GM12864 (cell line): ENCODE measurements around the gene NSUN3.

Experiments used
- DNase-seq: peaks from one replicate; pipeline ENCODE4 v3.0.0-alpha.2; 2011; ENCODE audit warnings: low read depth
- H3K4me3 ChIP-seq: 2 replicates; pipeline ENCODE4 v1.5.1; 2011; ENCODE audit warnings: mild to moderate bottlenecking, low read depth, low read length, control low read depth
- TF ChIP-seq, protein P1 (sequence below): IDR thresholded peaks from 2 replicates; pipeline ENCODE4 v1.5.1; 2011; ENCODE audit warnings: low read depth, mild to moderate bottlenecking, moderate library complexity, low read length, control low read depth, inconsistent platforms; ENCODE audit errors: missing control alignments

Gene NSUN3

DNA sequence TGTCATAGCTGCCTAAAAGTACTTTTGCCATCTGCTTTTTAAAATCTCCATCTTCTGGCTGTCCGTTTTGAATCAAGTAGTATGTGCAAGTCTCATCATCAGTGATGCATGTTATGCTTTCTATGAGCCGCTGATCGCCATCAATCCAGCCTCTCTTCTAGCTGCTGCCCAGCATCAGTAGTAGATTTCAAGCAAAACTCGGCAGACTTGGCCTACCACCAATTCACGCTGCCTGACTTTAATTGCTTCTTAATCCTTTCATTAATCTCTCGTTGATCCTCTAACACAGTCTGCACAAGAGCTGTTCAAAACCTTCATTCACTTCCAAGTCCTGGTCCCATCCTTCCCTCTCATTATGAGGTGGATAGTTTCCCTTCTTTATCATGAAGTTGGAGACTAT is 104.9 kb downstream of the NSUN3 start:
- no peak for DNase-seq
- TF ChIP-seq, protein P1, sequence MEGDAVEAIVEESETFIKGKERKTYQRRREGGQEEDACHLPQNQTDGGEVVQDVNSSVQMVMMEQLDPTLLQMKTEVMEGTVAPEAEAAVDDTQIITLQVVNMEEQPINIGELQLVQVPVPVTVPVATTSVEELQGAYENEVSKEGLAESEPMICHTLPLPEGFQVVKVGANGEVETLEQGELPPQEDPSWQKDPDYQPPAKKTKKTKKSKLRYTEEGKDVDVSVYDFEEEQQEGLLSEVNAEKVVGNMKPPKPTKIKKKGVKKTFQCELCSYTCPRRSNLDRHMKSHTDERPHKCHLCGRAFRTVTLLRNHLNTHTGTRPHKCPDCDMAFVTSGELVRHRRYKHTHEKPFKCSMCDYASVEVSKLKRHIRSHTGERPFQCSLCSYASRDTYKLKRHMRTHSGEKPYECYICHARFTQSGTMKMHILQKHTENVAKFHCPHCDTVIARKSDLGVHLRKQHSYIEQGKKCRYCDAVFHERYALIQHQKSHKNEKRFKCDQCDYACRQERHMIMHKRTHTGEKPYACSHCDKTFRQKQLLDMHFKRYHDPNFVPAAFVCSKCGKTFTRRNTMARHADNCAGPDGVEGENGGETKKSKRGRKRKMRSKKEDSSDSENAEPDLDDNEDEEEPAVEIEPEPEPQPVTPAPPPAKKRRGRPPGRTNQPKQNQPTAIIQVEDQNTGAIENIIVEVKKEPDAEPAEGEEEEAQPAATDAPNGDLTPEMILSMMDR, result no peak
- H3K4me3 ChIP-seq, result no peak overlapping the region

GRCh38 chr3:94171954-94172353 is 109.1 kb downstream of the NSUN3 start:
- no peak overlapping the region for H3K4me3 ChIP-seq
- TF ChIP-seq, protein P1, result no peak
- no peak for DNase-seq

GRCh38 chr3:94172695-94173310 is 109.9 kb downstream of the NSUN3 start:
- H3K4me3 ChIP-seq, result no peak overlapping the region
- TF ChIP-seq, protein P1, result no peak
- no peak for DNase-seq

- H3K4me3 ChIP-seq, result no peak overlapping the region
- TF ChIP-seq, protein P1, result no peak
Measured at GRCh38 chr3:94173673-94174434, 111.0 kb downstream of the NSUN3 start.

DNA sequence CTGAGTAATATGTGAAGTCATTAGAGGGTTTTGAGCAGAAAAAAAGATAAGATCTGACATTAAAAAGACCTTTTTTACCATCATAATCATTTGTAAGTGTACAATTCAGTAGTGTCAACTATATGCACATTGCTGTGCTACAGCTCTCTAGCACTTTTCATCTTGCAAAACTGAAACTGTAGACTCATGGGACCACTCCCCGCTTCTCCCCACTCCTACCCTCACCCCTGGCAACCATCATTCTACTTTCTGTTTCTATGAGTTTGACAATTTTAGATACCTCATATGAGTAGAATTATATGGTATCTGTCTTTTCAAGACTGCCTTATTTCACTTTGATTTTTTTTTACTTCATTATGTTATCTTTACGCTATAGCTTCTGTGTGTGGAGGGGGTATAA is 112.8 kb downstream of the NSUN3 start:
- no peak overlapping the region for H3K4me3 ChIP-seq
- no peak for DNase-seq
- TF ChIP-seq, protein P1, result no peak

More at GRCh38 chr3:94173673-94174434, 111.0 kb downstream of the NSUN3 start:
- no peak for DNase-seq

DNA sequence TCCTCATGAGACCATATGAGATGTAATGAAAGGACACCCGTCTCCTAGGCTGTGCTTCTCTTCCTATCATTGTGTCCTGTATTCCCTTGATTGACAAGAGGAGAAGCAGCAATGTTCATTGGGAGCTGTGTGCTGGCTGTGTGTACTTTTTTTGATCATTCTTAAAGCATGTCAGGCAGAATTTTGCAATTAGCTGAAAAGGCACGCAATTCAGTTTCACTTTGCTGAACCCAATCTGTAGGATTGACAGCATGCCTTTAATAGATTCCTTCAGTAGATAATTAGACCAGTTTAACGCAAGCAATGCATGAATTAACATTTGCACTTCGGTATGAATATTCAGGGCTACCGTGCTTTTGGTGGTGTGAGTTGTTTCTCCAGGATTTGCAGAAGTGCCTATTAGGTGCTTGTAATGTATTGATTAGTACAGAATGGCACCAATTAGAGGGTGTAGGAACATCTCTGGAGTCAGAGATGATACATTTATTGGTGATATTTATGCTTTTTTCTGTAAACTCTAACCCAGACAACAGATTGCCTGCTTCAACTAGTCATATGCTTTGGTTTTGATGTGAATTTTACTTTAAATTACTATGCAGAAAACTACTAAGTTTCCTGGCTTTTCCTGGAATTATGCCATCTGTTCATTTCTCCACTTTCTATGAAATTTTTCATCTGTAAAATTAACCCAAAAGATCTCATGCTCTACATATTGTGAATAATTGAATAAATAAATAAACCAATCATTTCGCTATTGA is 114.3 kb downstream of the NSUN3 start:
- DNase-seq, result no peak
- no peak overlapping the region for H3K4me3 ChIP-seq
- TF ChIP-seq, protein P1, result no peak
